T-cell (primary cell): ENCODE data around the gene WDR62. TPM values are rescaled to one million over a fixed set of nuclear protein-coding genes. Genes with fewer than 3 reads are reported as not detected.

Source experiments
- ATAC-seq, 4 experiments: fragments of 200-7000 bp in 3 of 4; fragments of 150-1000 bp in 1 of 4; cut with Tn5 transposase; replicated peaks in 1 of 4; 1 replicate in 3 of 4; 2 replicates in 1 of 4; pipeline ENCODE4 v1.10.0; 2021; ENCODE audit warnings: moderate library complexity in 3 of 4, mild to moderate bottlenecking in 2 of 4, moderate number of reproducible peaks in 1 of 4
- CTCF ChIA-PET, 2 donors: fragments of 300-600 bp; sonication (Branson Sonifier 250); formaldehyde crosslinking; loops; one replicate each; lab custom pipeline; 2022; ENCODE audit warnings: antibody characterized with exemption in 2 of 2; lab: Charles Lee
- POLR2A ChIA-PET, 2 donors: fragments of 300-600 bp; sonication (Branson Sonifier 250); formaldehyde crosslinking; loops; one replicate each; lab custom pipeline; 2022; ENCODE audit warnings: antibody characterized with exemption in 2 of 2; lab: Charles Lee
- DNase-seq, 35 experiments: peaks; one replicate each; pipeline versions ENCODE4 v3.0.0 to v3.0.0-alpha.2; 2013 to 2023
- H3K27ac ChIP-seq: one replicate; pipeline ENCODE4 v1.5.1; 2013; ENCODE audit warnings: low read length
- H3K27me3 ChIP-seq, 2 experiments: replicated peaks in 1 of 2; 1 replicate in 1 of 2; 2 replicates in 1 of 2; pipeline versions ENCODE4 v1.6.1 to v1.7.0; 2013; ENCODE audit warnings: low read length in 1 of 2, mixed read lengths in 1 of 2; ENCODE audit not compliant: control insufficient read depth in 2 of 2, insufficient read depth in 2 of 2; ENCODE audit errors: extremely low read depth in 1 of 2
- H3K36me3 ChIP-seq, 2 donors: 1 replicate in 1 of 2; 2 replicates in 1 of 2; pipeline versions ENCODE4 v1.6.1 to v1.7.0; 2013; ENCODE audit warnings: low read length in 1 of 2; ENCODE audit not compliant: control insufficient read depth in 2 of 2, insufficient read depth in 1 of 2; ENCODE audit errors: extremely low read depth in 1 of 2
- H3K4me1 ChIP-seq, 2 experiments: 1 replicate in 1 of 2; 2 replicates in 1 of 2; pipeline versions ENCODE4 v1.6.1 to v1.7.0; 2013; ENCODE audit warnings: low read length in 2 of 2, mixed read lengths in 1 of 2; ENCODE audit not compliant: insufficient read depth in 2 of 2, control insufficient read depth in 1 of 2; ENCODE audit errors: extremely low read depth in 1 of 2
- H3K4me3 ChIP-seq, 2 donors: 1 replicate in 1 of 2; 2 replicates in 1 of 2; pipeline versions ENCODE4 v1.5.1 to v1.7.0; 2013; ENCODE audit warnings: mild to moderate bottlenecking in 2 of 2, low read length in 1 of 2, moderate library complexity in 1 of 2; ENCODE audit not compliant: control insufficient read depth in 1 of 2; ENCODE audit errors: extremely low read depth in 1 of 2
- H3K9me3 ChIP-seq: 2 replicates; pipeline ENCODE4 v1.7.0; 2013
- H3K27ac Mint-ChIP-seq, 2 donors: one replicate each; pipeline ENCODE4 v1.8.0; 2020 to 2021; ENCODE audit warnings: mild to moderate bottlenecking in 2 of 2, mixed read lengths in 2 of 2
- H3K27me3 Mint-ChIP-seq, 2 donors: one replicate each; pipeline ENCODE4 v1.8.0; 2021 to 2022; ENCODE audit warnings: mixed read lengths in 2 of 2
- H3K36me3 Mint-ChIP-seq: one replicate; pipeline ENCODE4 v1.8.0; 2021; ENCODE audit warnings: mixed read lengths
- H3K4me1 Mint-ChIP-seq, 3 donors: one replicate each; pipeline ENCODE4 v1.8.0; 2020 to 2022; ENCODE audit warnings: mixed read lengths in 3 of 3, mild to moderate bottlenecking in 1 of 3
- H3K4me3 Mint-ChIP-seq, 3 donors: one replicate each; pipeline ENCODE4 v1.8.0; 2020 to 2022; ENCODE audit warnings: mild to moderate bottlenecking in 3 of 3, mixed read lengths in 3 of 3, moderate library complexity in 3 of 3
- H3K9me3 Mint-ChIP-seq, 3 donors: one replicate each; pipeline ENCODE4 v1.8.0; 2020 to 2022; ENCODE audit warnings: mixed read lengths in 3 of 3
- WGBS: methylation state at CpG from one replicate; pipeline ENCODE4 v1.1.5; 2013; ENCODE audit warnings: missing lambda C conversion rate; ENCODE audit not compliant: insufficient coverage; 5-methylcytosine and 5-hydroxymethylcytosine counted together
- total RNA-seq, 35 experiments: library from RNA in 6 of 35; stranded (reverse) in 6 of 35; fragments of 120-200 nt in 1 of 35; gene quantifications; one replicate each; pipeline versions ENCODE4 v1.2.1 to v1.2.4 and lab custom pipeline; 2013 to 2026

WDR62 gene
- total RNA-seq, 5 donors from 2014 or later (not counting 1 experiment from before 2014, with no cell fraction given), result 1.3 to 3.3 (median 2.2) TPM

DNA sequence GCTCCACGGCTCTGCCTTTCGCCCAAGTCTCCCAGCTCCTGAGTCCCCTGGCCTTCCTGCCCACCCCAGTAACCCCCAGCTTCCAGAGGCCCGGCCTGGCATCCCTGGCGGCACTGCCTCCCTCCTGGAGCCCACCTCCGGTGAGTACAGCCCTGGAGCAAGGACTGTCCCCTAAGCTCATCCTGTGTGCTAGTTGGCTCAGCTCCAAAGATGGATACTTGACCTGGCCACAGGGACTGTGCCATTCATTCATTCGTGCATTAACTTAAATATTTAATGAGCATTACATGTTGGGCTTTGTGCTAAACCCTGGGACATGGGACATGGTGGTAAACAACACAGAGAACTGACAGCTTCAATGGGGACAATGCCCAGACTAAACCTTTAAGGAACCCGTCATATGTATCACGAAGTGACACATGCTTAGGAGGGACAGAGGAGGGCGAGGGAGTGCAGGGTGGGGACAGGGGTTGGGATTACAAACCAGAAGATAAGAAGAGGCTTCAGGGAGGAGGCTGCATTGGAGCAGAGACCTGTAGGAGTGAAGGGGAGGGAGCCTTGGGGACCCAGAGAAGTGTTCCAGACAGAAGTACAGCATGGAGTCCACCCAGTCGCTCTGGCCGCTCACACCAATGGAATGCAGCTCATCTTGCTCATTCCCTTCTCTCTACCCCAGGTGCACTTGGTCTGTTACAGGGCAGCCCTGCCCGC is 49.3 kb downstream of the WDR62 start:
- WGBS, result 97% methylated on average over 9 of the region's 12 CpGs
- Mint-ChIP-seq H3K4me3 (no peak overlapping the region), H3K9me3 (no peaks in the 10 kb centered on the region), H3K4me1 (no peaks in the 10 kb centered on the region), H3K27ac (no peak overlapping the region), H3K27me3 (no peaks in the 10 kb centered on the region), H3K36me3 (peaks cover 2% of the 10 kb centered on the region)
- Histone ChIP-seq H3K4me3 (no peak overlapping the region), H3K9me3 (no peaks in the 10 kb centered on the region), H3K27ac (no peak overlapping the region), H3K27me3 (no peaks in the 10 kb centered on the region), H3K4me1 (no peaks in the 10 kb centered on the region), H3K36me3 (peaks cover 4 to 13% of the 10 kb centered on the region in 2 donors)
- ChIA-PET CTCF (no interaction called here), POLR2A (no interaction called here)
- DNase-seq (no peak), ATAC-seq (no peak)

DNA sequence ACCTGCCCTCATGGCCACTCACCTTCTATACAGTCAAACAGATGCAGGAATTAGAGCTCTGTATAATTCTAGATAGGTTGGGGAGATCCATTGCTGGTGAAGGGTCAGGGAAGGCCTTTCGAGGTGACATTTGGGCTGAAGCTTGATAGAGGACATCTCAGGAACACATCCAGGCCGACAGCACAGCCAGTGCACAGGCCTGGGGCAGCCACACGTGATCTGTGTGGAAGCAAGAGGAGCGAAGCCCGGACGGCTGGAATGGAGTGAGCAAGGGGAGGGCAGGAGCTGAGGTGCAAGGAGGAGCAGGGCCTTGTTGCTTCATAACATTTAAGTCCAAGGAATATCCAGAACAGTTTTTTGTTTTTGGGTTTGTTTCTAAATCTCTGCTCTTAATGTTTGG is 51.7 kb downstream of the WDR62 start:
- H3K27ac Mint-ChIP-seq, result no peak overlapping the region
- H3K4me1 ChIP-seq, result no peaks in the 10 kb centered on the region
- POLR2A ChIA-PET, result no interaction called here
- ATAC-seq (no peak), DNase-seq (no peak)
- peaks cover 4% of the 10 kb centered on the region for H3K36me3 Mint-ChIP-seq
- no peak overlapping the region for H3K4me3 ChIP-seq
- no peaks in the 10 kb centered on the region for H3K27me3 Mint-ChIP-seq
- H3K36me3 ChIP-seq, result peaks cover 8 to 12% of the 10 kb centered on the region in 2 donors
- CTCF ChIA-PET, result no interaction called here
- no peaks in the 10 kb centered on the region for H3K9me3 ChIP-seq
- no peak overlapping the region for H3K27ac ChIP-seq
- no peak overlapping the region for H3K4me3 Mint-ChIP-seq
- no peaks in the 10 kb centered on the region for H3K4me1 Mint-ChIP-seq
- no peaks in the 10 kb centered on the region for H3K27me3 ChIP-seq
- WGBS, result 98% methylated on average over 6 of the region's 6 CpGs
- no peaks in the 10 kb centered on the region for H3K9me3 Mint-ChIP-seq

DNA sequence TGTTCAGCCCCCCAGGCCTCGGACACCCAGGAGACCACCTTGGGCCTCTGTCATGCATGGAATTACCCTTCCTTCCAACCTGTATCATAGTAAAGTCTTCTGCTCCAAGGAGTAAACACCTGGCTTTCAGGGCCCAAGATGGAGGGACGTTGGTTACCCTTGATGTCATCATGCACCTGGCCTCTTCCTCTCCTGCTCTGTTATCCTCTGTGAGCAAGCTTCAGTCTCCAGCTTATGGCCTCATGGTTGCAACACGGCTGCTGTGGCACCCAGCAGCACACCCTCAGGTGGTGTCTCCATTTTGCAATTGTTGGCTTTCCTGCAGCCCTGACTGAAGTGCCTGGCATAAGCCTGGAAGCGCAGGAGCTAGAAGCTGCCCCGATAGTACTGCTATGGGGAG is 52.3 kb downstream of the WDR62 start:
- no peak overlapping the region for H3K4me3 ChIP-seq
- Mint-ChIP-seq H3K4me1 (no peaks in the 10 kb centered on the region), H3K9me3 (no peaks in the 10 kb centered on the region), H3K27me3 (no peaks in the 10 kb centered on the region), H3K4me3 (no peak overlapping the region), H3K36me3 (peaks cover 7% of the 10 kb centered on the region), H3K27ac (no peak overlapping the region)
- no peak for DNase-seq
- H3K4me1 ChIP-seq, result no peaks in the 10 kb centered on the region
- no peak overlapping the region for H3K27ac ChIP-seq
- 86% methylated on average over 5 of the region's 5 CpGs for WGBS
- no peaks in the 10 kb centered on the region for H3K27me3 ChIP-seq
- no peak for ATAC-seq
- peaks cover 10 to 12% of the 10 kb centered on the region in 2 donors for H3K36me3 ChIP-seq
- CTCF ChIA-PET, result no interaction called here
- POLR2A ChIA-PET, result no interaction called here
- H3K9me3 ChIP-seq, result no peaks in the 10 kb centered on the region

DNA sequence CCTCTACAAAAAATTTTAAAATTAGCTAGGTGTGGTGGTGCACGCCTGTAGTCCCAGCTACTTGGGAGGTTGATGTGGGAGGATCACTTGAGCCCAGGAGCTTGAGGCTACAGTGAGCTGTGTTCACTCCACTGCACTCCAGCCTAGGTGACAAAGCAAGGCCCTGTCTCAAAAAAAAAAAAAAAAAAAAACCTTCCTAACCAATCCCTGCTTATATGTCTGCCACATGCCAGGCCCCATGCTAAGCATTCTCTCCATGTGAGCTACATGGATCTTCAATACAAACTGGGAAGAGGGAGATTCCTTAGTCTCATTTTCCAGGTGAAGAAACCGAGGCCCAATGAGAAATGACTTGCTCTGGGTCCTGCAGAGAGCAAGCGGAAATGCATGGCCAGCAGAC is 54.0 kb downstream of the WDR62 start:
- peaks cover 9 to 12% (median 10%) of the 10 kb centered on the region in 3 donors for H3K4me1 Mint-ChIP-seq

DNA sequence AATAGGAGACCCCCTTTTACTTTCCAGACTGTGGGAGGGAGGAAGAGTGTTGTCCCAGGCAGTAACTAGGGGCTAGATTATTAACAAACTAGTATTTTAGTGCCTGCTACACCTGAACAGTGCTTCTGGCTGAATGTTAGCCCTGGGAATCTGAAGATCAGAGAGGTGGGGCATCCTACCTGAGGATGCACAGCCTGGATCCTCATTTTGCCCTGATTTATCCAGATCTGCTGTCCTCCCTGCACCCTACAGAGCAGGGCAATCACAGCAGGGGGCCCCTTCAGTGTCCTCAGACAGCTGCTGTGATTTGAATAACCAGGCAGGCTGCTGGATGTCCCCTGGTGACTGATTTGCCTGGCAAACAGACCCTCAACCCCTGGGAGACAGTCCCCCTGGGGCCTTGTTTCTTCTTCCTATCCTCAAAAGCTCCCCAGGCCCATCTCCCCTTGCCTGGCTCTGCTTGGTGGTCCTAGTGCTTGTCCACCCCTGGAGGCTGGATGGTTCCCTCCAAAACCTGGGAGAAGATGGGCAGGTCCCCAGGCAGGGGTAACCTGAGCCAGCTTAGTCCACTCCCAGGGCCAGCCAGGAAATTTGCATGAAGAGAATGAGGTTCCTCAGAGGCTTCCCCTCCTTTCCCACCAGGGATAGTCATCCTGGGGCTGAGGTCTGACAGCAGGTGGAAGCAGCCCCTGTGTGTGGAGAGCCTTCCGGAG is 55.9 kb downstream of the WDR62 start, which contains the start of gene OVOL3:
OVOL3 (plus strand) TSS at position 657 of the 713 bp plus-strand sequence. CDS start 60 bp downstream, outside the sequence.
- no peak for ATAC-seq
- WGBS, result 100% methylated on average over 1 of the region's 1 CpG
- CTCF ChIA-PET, result interaction anchor here in 1 of 2 donors (0.6 kb wide), 1 partner anchor 19 kb away, joined by 9 read pairs; no protein-coding TSS in a partner anchor

More for the DNA sequence above, 54.0 kb downstream of the WDR62 start:
- H3K27ac ChIP-seq, result no peak overlapping the region
- H3K9me3 ChIP-seq, result no peaks in the 10 kb centered on the region
- H3K4me3 Mint-ChIP-seq, result no peak overlapping the region
- CTCF ChIA-PET, result no interaction called here
- H3K9me3 Mint-ChIP-seq, result no peaks in the 10 kb centered on the region
- peaks cover 0 to 11% of the 10 kb centered on the region in 2 experiments for H3K4me1 ChIP-seq
- H3K27me3 ChIP-seq, result no peaks in the 10 kb centered on the region
- POLR2A ChIA-PET, result no interaction called here
- H3K27ac Mint-ChIP-seq, result no peak overlapping the region
- H3K36me3 ChIP-seq, result peaks cover 4 to 22% of the 10 kb centered on the region in 2 donors
- WGBS, result 92% methylated on average over 2 of the region's 3 CpGs
- H3K27me3 Mint-ChIP-seq, result no peaks in the 10 kb centered on the region
- no peak for DNase-seq
- no peak overlapping the region for H3K4me3 ChIP-seq
- H3K36me3 Mint-ChIP-seq, result peaks cover 17% of the 10 kb centered on the region
- no peak for ATAC-seq

DNA sequence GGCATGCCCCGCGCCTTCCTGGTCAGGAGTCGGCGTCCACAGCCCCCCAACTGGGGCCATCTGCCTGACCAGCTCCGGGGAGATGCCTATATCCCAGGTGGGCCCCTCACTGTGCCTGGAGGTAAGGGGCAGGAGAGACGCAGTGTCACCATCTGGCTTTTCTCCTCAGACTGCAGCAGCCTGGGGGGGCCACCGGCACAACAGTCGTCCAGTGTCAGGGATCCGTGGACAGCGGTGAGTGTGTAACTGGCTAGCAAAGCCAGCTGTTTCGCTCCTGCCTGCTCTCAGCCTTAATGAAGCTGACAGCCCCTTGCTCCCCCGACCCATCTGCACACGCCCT is 56.5 kb downstream of the WDR62 start:
- over 99% methylated on average over 11 of the region's 13 CpGs for WGBS
- no peak for ATAC-seq
- CTCF ChIA-PET, result interaction anchor here in 1 of 2 donors (0.6 kb wide), 2 partner anchors 18 to 30 kb away, joined by 3 to 9 read pairs; no protein-coding TSS in a partner anchor
- no peaks in the 10 kb centered on the region for H3K27me3 Mint-ChIP-seq
- H3K4me3 Mint-ChIP-seq, result no peak overlapping the region
- Histone ChIP-seq H3K36me3 (peaks cover 4 to 22% of the 10 kb centered on the region in 2 donors), H3K27me3 (no peaks in the 10 kb centered on the region), H3K9me3 (no peaks in the 10 kb centered on the region), H3K27ac (no peak overlapping the region), H3K4me1 (peaks cover 5 to 30% of the 10 kb centered on the region in 2 experiments), H3K4me3 (no peak overlapping the region)
- POLR2A ChIA-PET, result no interaction called here
- no peak for DNase-seq
- no peaks in the 10 kb centered on the region for H3K9me3 Mint-ChIP-seq
- peaks cover 27 to 31% (median 30%) of the 10 kb centered on the region in 3 donors for H3K4me1 Mint-ChIP-seq
- peaks cover 17% of the 10 kb centered on the region for H3K36me3 Mint-ChIP-seq
- H3K27ac Mint-ChIP-seq, result no peak overlapping the region

More for the DNA sequence above, 55.9 kb downstream of the WDR62 start, which contains the start of gene OVOL3:
- Histone ChIP-seq H3K27me3 (no peaks in the 10 kb centered on the region), H3K9me3 (no peaks in the 10 kb centered on the region), H3K27ac (no peak within 1 kb of the TSS), H3K36me3 (peaks cover 4 to 22% of the 10 kb centered on the region in 2 donors), H3K4me1 (peaks cover 5 to 24% of the 10 kb centered on the region in 2 experiments), H3K4me3 (no peak within 1 kb of the TSS)
- H3K9me3 Mint-ChIP-seq, result no peaks in the 10 kb centered on the region
- peak within 1 kb of the TSS in 1 of 3 donors; percentile 90 for H3K4me3 Mint-ChIP-seq
- peaks cover 17% of the 10 kb centered on the region for H3K36me3 Mint-ChIP-seq
- peaks cover 24 to 26% (median 25%) of the 10 kb centered on the region in 3 donors for H3K4me1 Mint-ChIP-seq
- no peaks in the 10 kb centered on the region for H3K27me3 Mint-ChIP-seq
- H3K27ac Mint-ChIP-seq, result no peak within 1 kb of the TSS
- POLR2A ChIA-PET, result no interaction called here
- DNase-seq, result no peak
